ENCODE results near the gene DNAJC24.

DNA sequence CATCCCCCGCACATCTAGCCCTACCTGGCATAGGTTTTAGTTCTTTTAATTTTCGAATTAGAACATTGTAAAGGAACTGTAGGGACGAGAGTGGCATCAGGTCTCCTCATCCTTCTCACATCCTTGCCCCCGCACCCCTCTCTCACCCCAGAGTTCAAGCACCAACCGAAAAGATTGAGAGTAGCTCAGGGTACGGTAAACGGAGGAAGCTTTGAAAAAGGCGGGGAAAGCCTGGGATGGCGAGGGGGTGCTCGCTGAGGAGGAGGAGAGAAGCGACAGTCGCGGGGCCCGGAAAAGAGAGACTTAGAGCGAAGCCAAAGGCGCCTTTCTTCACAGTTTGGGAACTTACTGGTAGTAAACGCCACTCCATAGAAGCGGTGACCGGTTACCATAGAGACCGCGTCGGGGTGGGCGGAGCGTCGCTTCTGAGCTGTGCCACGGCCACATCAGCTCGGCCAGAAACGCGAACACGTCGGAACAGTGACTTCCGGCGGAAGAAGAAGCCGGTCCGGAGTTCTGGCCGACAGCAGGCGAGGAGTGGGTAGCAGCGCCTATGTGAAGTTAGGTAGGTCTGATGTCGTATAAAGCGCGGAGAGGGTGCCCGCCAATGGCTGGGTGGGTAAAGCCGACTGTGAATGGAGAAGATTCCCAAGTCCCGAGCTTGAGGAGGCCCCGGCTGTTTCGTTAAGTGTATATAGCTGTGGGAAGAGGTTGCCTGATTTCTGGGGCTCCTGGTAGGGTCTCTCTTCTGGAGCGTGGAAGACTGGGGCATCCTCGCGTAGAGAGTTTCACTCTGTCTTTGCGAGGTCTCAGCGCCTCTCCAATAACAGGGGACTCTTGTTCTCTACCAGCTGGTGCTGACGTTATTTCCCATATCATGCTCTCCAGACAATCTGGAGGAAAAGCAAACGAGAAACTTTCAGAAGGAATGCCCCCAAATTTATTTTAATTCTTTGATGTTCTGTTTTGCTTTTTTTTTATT lies at the start of gene DNAJC24, which contains the start of gene DCDC1:
- TF ChIP-seq POLR2AphosphoS5 (IDR thresholded peaks at IDR 0.05) = peak in 1 of 3 donors; percentile 54
- TF ChIP-seq, protein P1, sequence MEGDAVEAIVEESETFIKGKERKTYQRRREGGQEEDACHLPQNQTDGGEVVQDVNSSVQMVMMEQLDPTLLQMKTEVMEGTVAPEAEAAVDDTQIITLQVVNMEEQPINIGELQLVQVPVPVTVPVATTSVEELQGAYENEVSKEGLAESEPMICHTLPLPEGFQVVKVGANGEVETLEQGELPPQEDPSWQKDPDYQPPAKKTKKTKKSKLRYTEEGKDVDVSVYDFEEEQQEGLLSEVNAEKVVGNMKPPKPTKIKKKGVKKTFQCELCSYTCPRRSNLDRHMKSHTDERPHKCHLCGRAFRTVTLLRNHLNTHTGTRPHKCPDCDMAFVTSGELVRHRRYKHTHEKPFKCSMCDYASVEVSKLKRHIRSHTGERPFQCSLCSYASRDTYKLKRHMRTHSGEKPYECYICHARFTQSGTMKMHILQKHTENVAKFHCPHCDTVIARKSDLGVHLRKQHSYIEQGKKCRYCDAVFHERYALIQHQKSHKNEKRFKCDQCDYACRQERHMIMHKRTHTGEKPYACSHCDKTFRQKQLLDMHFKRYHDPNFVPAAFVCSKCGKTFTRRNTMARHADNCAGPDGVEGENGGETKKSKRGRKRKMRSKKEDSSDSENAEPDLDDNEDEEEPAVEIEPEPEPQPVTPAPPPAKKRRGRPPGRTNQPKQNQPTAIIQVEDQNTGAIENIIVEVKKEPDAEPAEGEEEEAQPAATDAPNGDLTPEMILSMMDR (IDR thresholded peaks at IDR 0.05) = no peak
